ENCODE measurements around the gene BBS12.

The BBS12 gene

GRCh38 chr4:122705009-122705408 is 27.5 kb upstream of the BBS12 start:
- Mint-ChIP-seq H3K27ac (no peak overlapping the region), H3K36me3 (ENCODE audit: insufficient read depth) (no peaks in the 10 kb centered on the region)
- no peak for ATAC-seq (replicated peaks)

GRCh38 chr4:122705547-122706117 is 26.9 kb upstream of the BBS12 start:
- H3K9me3 Mint-ChIP-seq = no peaks in the 10 kb centered on the region
- H3K27ac Mint-ChIP-seq = no peak overlapping the region
- ATAC-seq (replicated peaks) (no peak), DNase-seq (no peak)
- H3K27me3 Mint-ChIP-seq = peaks cover 37 to 72% of the 10 kb centered on the region in 2 donors
- H3K4me3 Mint-ChIP-seq = no peak overlapping the region
- no peaks in the 10 kb centered on the region for H3K36me3 Mint-ChIP-seq (ENCODE audit: insufficient read depth)
- peaks cover 0 to 7% of the 10 kb centered on the region in 2 donors for H3K4me1 Mint-ChIP-seq (ENCODE audit: low read depth in 2 of 2)

More at GRCh38 chr4:122705009-122705408, 27.5 kb upstream of the BBS12 start:
- Mint-ChIP-seq H3K27me3 (peaks cover 31 to 72% of the 10 kb centered on the region in 2 donors), H3K9me3 (no peaks in the 10 kb centered on the region), H3K4me3 (no peak overlapping the region), H3K4me1 (ENCODE audit: low read depth in 2 of 2) (peaks cover 0 to 7% of the 10 kb centered on the region in 2 donors)
- DNase-seq = no peak

GRCh38 chr4:122706511-122706910 is 26.0 kb upstream of the BBS12 start:
- peaks cover 41 to 79% of the 10 kb centered on the region in 2 donors for H3K27me3 Mint-ChIP-seq
- ATAC-seq (replicated peaks) (no peak), DNase-seq (no peak)
- no peaks in the 10 kb centered on the region for H3K9me3 Mint-ChIP-seq
- H3K4me1 Mint-ChIP-seq (ENCODE audit: low read depth in 2 of 2) = peaks cover 7 to 8% of the 10 kb centered on the region in 2 donors
- no peak overlapping the region for H3K27ac Mint-ChIP-seq
- no peak overlapping the region for H3K4me3 Mint-ChIP-seq
- H3K36me3 Mint-ChIP-seq (ENCODE audit: insufficient read depth) = no peaks in the 10 kb centered on the region

- Mint-ChIP-seq H3K27me3 (peaks cover 43 to 80% of the 10 kb centered on the region in 2 donors), H3K36me3 (ENCODE audit: insufficient read depth) (no peaks in the 10 kb centered on the region), H3K27ac (no peak overlapping the region), H3K4me1 (ENCODE audit: low read depth in 2 of 2) (peaks cover 8 to 9% of the 10 kb centered on the region in 2 donors), H3K9me3 (no peaks in the 10 kb centered on the region), H3K4me3 (no peak overlapping the region)
- DNase-seq (no peak), ATAC-seq (replicated peaks) (no peak)
These were observed 25.0 kb upstream of the BBS12 start for GRCh38 chr4:122707497-122707896.

GRCh38 chr4:122709236-122709635 is 23.3 kb upstream of the BBS12 start:
- Mint-ChIP-seq H3K9me3 (no peaks in the 10 kb centered on the region), H3K4me1 (ENCODE audit: low read depth in 2 of 2) (peaks cover 9% of the 10 kb centered on the region in 2 donors), H3K36me3 (ENCODE audit: insufficient read depth) (no peaks in the 10 kb centered on the region), H3K27ac (no peak overlapping the region), H3K27me3 (peaks cover 40 to 73% of the 10 kb centered on the region in 2 donors), H3K4me3 (no peak overlapping the region)
- DNase-seq (no peak), ATAC-seq (replicated peaks) (no peak)

GRCh38 chr4:122710434-122711308 is 21.8 kb upstream of the BBS12 start:
- Mint-ChIP-seq H3K4me1 (ENCODE audit: low read depth in 2 of 2) (peaks cover 9 to 10% of the 10 kb centered on the region in 2 donors), H3K27me3 (peaks cover 31 to 60% of the 10 kb centered on the region in 2 donors), H3K36me3 (ENCODE audit: insufficient read depth) (no peaks in the 10 kb centered on the region), H3K4me3 (peak overlapping the region in 1 of 2 donors; percentile 34), H3K9me3 (no peaks in the 10 kb centered on the region), H3K27ac (no peak overlapping the region)
- no peak for DNase-seq
- no peak for ATAC-seq (replicated peaks)

GRCh38 chr4:122711919-122712318 is 20.6 kb upstream of the BBS12 start:
- no peaks in the 10 kb centered on the region for H3K9me3 Mint-ChIP-seq
- peaks cover 31 to 50% of the 10 kb centered on the region in 2 donors for H3K27me3 Mint-ChIP-seq
- DNase-seq (no peak), ATAC-seq (replicated peaks) (no peak)
- no peak overlapping the region for H3K27ac Mint-ChIP-seq
- no peaks in the 10 kb centered on the region for H3K36me3 Mint-ChIP-seq (ENCODE audit: insufficient read depth)
- peaks cover 12% of the 10 kb centered on the region in 2 donors for H3K4me1 Mint-ChIP-seq (ENCODE audit: low read depth in 2 of 2)
- no peak overlapping the region for H3K4me3 Mint-ChIP-seq

GRCh38 chr4:122712782-122713181 is 19.7 kb upstream of the BBS12 start:
- H3K4me1 Mint-ChIP-seq (ENCODE audit: low read depth in 2 of 2) = peaks cover 9 to 12% of the 10 kb centered on the region in 2 donors
- no peaks in the 10 kb centered on the region for H3K36me3 Mint-ChIP-seq (ENCODE audit: insufficient read depth)
- no peaks in the 10 kb centered on the region for H3K9me3 Mint-ChIP-seq
- H3K4me3 Mint-ChIP-seq = no peak overlapping the region
- ATAC-seq (replicated peaks) = no peak
- DNase-seq = no peak
- no peak overlapping the region for H3K27ac Mint-ChIP-seq
- H3K27me3 Mint-ChIP-seq = peaks cover 29 to 42% of the 10 kb centered on the region in 2 donors

- ATAC-seq (replicated peaks) (no peak), DNase-seq (no peak)
- no peaks in the 10 kb centered on the region for H3K9me3 Mint-ChIP-seq
- H3K4me1 Mint-ChIP-seq (ENCODE audit: low read depth in 2 of 2) = peaks cover 9 to 12% of the 10 kb centered on the region in 2 donors
- H3K4me3 Mint-ChIP-seq = no peak overlapping the region
- peaks cover 29 to 41% of the 10 kb centered on the region in 2 donors for H3K27me3 Mint-ChIP-seq
- H3K27ac Mint-ChIP-seq = no peak overlapping the region
- no peaks in the 10 kb centered on the region for H3K36me3 Mint-ChIP-seq (ENCODE audit: insufficient read depth)
These were observed 17.3 kb upstream of the BBS12 start for GRCh38 chr4:122715221-122715620.

- peak; percentile 96 for ATAC-seq (replicated peaks)
- Mint-ChIP-seq H3K9me3 (no peaks in the 10 kb centered on the region), H3K27me3 (peaks cover 13 to 24% of the 10 kb centered on the region in 2 donors), H3K4me1 (ENCODE audit: low read depth in 2 of 2) (peaks cover 3 to 4% of the 10 kb centered on the region in 2 donors), H3K36me3 (ENCODE audit: insufficient read depth) (no peaks in the 10 kb centered on the region), H3K4me3 (no peak overlapping the region), H3K27ac (no peak overlapping the region)
- peak; percentile 53 to 67 (median 56) for DNase-seq
These were observed 15.6 kb upstream of the BBS12 start for GRCh38 chr4:122716825-122717448.

GRCh38 chr4:122718281-122718680 is 14.2 kb upstream of the BBS12 start:
- Mint-ChIP-seq H3K27ac (no peak overlapping the region), H3K4me3 (no peak overlapping the region), H3K27me3 (peaks cover 13 to 16% of the 10 kb centered on the region in 2 donors), H3K36me3 (ENCODE audit: insufficient read depth) (no peaks in the 10 kb centered on the region), H3K4me1 (ENCODE audit: low read depth in 2 of 2) (peaks cover 3% of the 10 kb centered on the region in 2 donors), H3K9me3 (no peaks in the 10 kb centered on the region)
- no peak for ATAC-seq (replicated peaks)
- DNase-seq = no peak

GRCh38 chr4:122722256-122722655 is 10.2 kb upstream of the BBS12 start:
- Mint-ChIP-seq H3K9me3 (no peaks in the 10 kb centered on the region), H3K27me3 (peaks cover 19 to 39% of the 10 kb centered on the region in 2 donors), H3K4me3 (no peak overlapping the region), H3K27ac (no peak overlapping the region), H3K4me1 (ENCODE audit: low read depth in 2 of 2) (no peaks in the 10 kb centered on the region), H3K36me3 (ENCODE audit: insufficient read depth) (no peaks in the 10 kb centered on the region)
- ATAC-seq (replicated peaks) = no peak
- DNase-seq = no peak

- H3K4me1 Mint-ChIP-seq (ENCODE audit: low read depth in 2 of 2) = peaks cover 7 to 10% of the 10 kb centered on the region in 2 donors
- H3K36me3 Mint-ChIP-seq (ENCODE audit: insufficient read depth) = peaks cover 15% of the 10 kb centered on the region
- no peaks in the 10 kb centered on the region for H3K9me3 Mint-ChIP-seq
- ATAC-seq (replicated peaks) (no peak), DNase-seq (no peak)
- H3K4me3 Mint-ChIP-seq = no peak overlapping the region
- peaks cover 6 to 17% of the 10 kb centered on the region in 2 donors for H3K27me3 Mint-ChIP-seq
- H3K27ac Mint-ChIP-seq = no peak overlapping the region
These were observed 3.6 kb upstream of the BBS12 start for GRCh38 chr4:122728856-122729255.

Data from effector memory CD8-positive, alpha-beta T cell (primary cell).